GM20000 (cell line): ENCODE results near the gene RIT1.

Source experiments
- DNase-seq: peaks from one replicate; pipeline ENCODE4 v3.0.0; 2012; ENCODE audit warnings: low spot score
- CTCF ChIP-seq: IDR thresholded peaks from 2 replicates; pipeline ENCODE4 v1.5.1; 2012; ENCODE audit warnings: mild to moderate bottlenecking, control low read depth; ENCODE audit errors: extremely low read depth, missing control alignments

RIT1 gene

GRCh38 chr1:155880251-155880650, 30.9 kb downstream of the RIT1 start:
- TF ChIP-seq CTCF: no peak
- no peak for DNase-seq

- TF ChIP-seq CTCF: no peak
- no peak for DNase-seq
These were observed 33.2 kb downstream of the RIT1 start for GRCh38 chr1:155877945-155878344.

GRCh38 chr1:155873860-155874259, 37.3 kb downstream of the RIT1 start:
- no peak for DNase-seq
- no peak for TF ChIP-seq CTCF

- no peak for TF ChIP-seq CTCF
- no peak for DNase-seq
These were observed 38.6 kb downstream of the RIT1 start for GRCh38 chr1:155872527-155872926.

- TF ChIP-seq CTCF: no peak
- DNase-seq: no peak
These were observed 39.8 kb downstream of the RIT1 start for GRCh38 chr1:155871390-155871789.

- no peak for DNase-seq
- no peak for TF ChIP-seq CTCF
These were observed 43.4 kb downstream of the RIT1 start for GRCh38 chr1:155867766-155868165.

GRCh38 chr1:155864393-155864792, 46.8 kb downstream of the RIT1 start:
- no peak for DNase-seq
- TF ChIP-seq CTCF: no peak
